NCI-H446 treated with DMSO at 0.1 percent for 48 hours (cell line): ENCODE data around the gene HAND1.
"Not testable (repeated sequence)": the region's sequence is repeated elsewhere in the genome, so short reads cannot be mapped to it uniquely, and the experiment has no call there.

Experiments used
- DNase-seq: peaks from one replicate; lab custom pipeline; 2025; lab: John Stamatoyannopoulos, UW

Gene HAND1

DNA sequence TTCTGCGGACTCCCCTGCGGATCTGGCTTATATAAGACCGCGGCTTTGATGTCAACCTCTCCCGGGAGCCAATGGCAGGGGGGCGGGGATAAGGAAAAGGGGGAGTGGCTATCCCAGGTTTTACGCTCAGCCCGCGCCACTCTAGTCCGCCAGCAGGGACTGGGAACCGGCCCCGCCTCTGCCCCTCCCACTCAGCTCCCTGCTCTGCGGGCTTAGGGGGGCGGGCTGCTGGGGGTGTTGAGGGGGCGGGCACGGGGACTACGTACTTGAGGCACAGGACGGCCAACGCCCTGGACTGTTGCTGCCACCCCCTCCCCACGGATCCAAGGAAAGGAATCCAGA is at the start of gene HAND1:
TSS of gene HAND1 (minus strand) at position 4 of the 342 bp plus-strand sequence. CDS start 219 bp downstream, outside the sequence.
- no peak for DNase-seq

GRCh38 chr5:154526231-154527226 is 48.5 kb upstream of the HAND1 start:
- DNase-seq = no peak

GRCh38 chr5:154524859-154525258 is 46.8 kb upstream of the HAND1 start:
- no peak for DNase-seq

DNA sequence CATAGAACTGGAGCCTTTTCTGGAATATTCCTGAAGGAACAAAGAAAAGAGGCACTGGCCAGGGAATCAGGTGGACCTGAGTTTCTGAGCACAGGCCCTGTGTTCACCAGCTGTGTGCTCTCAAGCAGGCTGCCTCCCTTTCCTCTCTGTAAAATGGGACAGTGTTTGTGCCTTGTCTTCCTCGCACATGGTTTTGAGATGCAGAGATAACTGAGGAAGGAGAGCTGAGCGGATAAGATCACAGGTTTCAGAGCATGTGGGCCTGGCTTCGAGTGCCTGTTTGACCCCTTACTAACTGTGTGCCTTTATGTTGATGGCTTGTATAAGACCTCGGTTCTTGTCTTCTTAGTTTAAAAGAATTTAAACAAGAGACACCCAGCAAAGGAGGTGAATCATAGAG is 46.2 kb upstream of the HAND1 start:
- no peak for DNase-seq

DNA sequence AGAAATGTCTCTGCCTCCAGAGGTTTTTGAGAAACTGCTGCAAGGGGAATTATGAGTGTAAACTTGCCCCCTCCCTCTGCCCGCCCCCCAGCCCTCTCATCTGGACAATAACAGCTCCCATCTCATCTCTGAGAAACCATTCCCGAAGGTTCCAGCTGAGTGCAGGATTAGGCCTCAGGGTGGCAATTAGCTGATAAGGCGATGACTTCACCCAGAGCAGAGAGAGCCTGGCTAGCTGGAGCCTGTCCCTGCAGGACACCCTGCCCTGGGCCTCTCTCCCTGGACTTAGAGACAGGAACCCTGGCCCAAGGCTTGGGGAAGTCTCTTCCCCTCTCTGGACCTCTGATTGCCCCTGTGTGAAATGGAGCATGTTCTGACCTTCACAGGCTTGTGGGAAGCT is 45.7 kb upstream of the HAND1 start:
- no peak for DNase-seq

GRCh38 chr5:154523104-154523503 is 45.1 kb upstream of the HAND1 start:
- no peak for DNase-seq

DNA sequence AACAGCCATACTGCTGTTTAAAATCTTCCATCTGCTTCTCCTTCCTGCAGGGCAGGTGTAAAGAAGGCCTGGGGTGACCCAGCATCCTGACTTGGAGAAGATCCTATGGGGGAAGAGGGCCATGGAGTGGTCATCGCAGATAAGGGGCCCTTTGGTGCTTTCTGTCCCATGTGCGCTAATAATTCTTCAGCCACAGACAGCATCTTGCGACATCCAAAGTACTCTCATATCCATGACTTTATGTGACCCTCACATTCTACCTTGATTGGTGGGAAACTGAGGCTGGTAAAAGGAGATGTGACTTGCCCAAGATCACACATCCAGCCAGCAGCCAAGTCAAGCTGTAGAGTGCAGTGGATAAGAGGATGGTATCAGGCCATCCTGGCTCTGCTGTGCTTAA is 44.3 kb upstream of the HAND1 start:
- no peak for DNase-seq

GRCh38 chr5:154521756-154522155 is 43.7 kb upstream of the HAND1 start:
- DNase-seq = no peak

GRCh38 chr5:154520861-154521453 is 42.9 kb upstream of the HAND1 start:
- DNase-seq = no peak

DNA sequence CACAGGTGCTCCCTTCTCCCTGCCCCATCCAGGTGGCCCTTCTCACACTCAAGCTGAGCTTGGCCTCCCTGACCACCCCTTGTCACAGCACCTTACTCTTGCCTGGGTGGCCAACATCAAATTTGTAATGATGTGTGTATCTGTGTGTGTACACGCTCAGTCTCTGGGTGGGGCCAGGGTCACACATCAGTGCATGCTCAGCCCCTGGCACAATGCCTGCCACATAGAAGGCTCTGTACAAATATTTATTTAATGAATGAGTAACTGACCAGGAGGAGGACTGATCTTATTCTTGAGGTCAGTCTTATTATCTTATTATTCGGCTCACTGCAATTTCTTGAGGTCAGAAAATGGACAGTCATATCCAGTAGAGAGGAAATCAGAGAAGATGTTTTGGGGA is 41.3 kb upstream of the HAND1 start:
- no peak for DNase-seq

DNA sequence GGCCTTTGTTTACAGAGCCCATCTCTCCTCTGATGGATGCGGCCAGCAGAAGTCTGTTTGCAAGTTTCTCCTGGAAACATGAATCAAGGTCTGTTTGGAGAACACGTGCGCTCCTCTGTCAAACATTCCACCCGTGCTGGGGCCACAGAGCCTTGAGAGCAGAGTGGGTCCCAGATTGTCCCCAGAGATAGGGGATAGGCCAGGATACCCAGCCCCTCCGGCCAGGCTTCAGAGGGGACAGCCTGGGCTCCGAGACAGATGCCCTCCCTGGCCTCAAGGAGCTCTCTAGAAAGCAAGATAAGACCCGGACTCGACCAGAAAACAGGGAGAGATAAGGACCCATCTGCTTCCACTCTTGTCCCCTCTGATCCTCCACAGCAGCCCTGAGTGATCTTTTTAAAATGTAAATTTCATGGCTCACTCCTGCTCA is 40.4 kb upstream of the HAND1 start:
- DNase-seq = no peak

DNA sequence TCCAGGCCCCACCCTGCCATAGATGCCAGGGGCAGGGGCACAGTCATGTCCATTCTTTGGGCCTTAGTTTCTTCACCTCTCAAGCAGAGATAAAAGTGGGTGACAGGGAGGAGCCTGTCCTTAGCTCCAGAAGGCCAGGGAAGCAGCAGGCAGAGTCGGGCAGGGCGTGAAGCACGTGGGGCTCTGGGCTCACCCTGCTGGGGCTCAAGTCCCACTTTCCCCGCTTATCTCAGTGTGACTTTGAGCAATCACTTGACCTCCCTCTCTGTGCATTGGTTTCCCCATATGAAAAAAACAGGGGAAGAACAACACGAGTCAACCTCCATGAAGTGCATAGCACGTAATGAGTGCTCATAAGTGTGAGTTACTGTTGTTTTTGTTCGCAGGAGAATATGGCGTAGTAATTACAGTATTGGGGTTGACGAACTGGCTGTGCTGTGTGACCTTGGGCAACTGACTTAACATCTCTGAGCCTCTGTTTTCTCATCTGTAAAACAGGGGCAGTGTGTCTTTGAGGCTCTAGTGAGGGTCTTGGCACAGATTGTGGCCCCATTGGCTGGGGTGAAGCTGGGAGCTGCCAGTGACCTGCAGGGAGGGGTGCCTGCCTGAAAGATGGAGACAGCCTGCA is 39.9 kb upstream of the HAND1 start:
- DNase-seq = no peak

DNA sequence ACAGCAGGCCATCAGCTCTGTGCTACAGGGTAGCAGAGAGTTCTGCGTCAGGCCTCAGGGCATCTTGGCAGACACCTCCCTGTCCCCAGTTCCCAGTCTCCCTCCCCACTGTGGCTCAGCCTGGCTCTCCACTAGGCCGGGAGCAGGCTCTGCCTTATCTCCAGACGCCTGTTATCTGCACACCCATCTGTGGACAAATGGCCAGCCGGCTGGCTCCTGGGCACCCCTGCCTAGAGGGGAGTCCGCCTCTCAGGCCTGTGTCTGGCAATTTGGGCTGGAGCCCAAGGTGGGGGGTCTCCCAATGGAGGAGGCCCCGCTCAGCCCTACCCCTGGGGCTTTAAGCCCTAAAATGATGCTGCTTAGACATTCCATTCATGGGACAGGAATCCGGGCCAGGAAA is 39.2 kb upstream of the HAND1 start:
- DNase-seq = no peak

GRCh38 chr5:154516475-154516874 is 38.4 kb upstream of the HAND1 start:
- no peak for DNase-seq

GRCh38 chr5:154515488-154515887 is 37.5 kb upstream of the HAND1 start:
- DNase-seq = not testable (repeated sequence)

DNA sequence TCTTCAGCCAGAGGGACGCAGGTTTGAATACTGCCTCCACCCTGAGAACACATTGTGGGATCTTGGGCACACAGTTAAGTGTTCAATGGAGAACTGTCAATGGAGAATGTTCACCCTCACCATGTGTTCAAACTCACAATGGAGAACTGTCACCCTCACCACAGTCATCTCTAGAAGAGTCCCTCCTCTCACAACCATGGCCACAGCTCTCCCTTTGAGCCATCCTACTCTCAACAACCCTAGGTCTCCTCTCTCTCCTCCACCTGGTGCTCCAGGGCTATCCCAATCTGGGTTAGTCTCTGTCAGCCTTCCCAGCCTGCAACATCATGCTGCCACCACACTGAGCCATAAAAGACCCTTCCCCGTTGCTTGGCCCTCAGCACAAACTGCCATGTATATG is 36.3 kb upstream of the HAND1 start:
- no peak for DNase-seq

DNA sequence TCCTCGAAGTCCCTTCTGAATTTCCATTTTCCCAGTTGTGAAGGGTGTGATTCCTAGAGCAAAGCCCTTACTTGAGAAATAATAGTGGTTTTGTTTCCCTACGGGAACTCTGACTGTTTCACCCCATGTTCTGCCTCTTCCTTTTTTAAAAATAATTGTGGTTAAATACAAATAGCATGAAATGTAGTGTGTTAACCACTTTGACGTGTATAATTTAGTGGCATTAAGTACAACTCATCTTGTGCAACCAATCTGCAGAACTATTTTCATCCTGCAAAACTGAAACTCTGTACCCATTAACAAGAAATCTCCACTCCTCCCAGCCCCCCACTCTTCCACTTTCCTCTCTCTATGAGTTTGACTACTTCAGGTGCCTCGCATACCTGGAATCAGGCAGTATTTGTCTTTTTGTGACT is 35.6 kb upstream of the HAND1 start:
- DNase-seq = no peak

- DNase-seq = no peak
Observed at GRCh38 chr5:154511984-154512383, 34.0 kb upstream of the HAND1 start.

- no peak for DNase-seq
Observed at GRCh38 chr5:154509784-154510555, 31.9 kb upstream of the HAND1 start.

- no peak for DNase-seq
Observed at GRCh38 chr5:154508114-154508513, 30.1 kb upstream of the HAND1 start.

DNA sequence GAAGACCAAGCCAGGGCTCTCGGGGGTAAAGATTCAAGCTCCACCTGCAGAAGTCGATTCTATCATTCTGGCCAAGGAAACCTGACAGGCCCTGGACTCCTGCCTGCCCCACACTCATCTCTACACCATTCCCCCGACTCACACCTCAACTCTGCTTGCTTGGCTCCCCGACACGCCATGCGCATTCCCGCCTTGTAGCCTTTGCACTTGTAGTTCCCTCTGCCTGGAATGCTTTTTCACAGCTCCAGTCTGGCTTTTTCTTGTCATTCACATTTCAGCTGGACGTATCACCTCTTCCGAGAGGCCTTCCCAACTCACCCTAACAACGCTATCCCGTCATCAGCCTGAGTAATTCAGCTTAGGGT is 28.7 kb upstream of the HAND1 start:
- no peak for DNase-seq

DNA sequence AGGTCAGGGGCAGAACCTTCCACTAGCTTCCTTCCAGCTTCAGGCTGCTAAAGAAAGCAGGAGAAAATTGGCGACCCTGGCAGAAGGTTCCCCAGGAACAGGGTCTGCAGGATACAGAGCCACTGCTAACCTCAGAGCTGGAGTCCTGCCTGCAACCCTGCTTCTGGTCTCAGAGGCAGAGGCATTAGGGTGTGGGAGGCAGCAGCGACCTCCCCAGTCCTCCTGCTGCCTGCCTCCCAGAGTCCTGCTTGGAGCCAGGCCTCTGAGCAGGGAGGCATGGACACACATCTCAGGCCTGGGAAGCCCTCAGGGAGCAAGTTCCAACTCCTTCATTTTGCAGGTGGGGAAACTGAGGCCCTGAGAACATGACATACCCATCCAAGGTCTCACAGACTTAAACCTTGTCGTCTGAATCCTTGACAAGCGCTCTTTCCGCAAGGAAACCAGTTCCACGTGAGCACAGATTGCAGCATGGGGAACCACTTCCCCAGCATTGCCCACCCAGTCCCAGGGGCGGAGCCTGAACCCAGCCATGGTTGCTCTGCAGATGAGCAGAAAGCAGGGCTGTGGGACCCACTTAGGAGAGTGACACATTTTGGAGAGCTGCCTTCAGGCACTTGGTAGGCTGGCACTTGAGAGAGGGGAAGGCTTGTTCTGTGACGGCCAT is 28.2 kb upstream of the HAND1 start:
- no peak for DNase-seq
